Measurements from ENCODE around the gene FBXW7. TPM values are rescaled to one million over a fixed set of nuclear protein-coding genes. Genes with fewer than 3 reads are reported as not detected.
A peak's percentile ranks its signal among the peaks of the same experiment; 100 is the strongest.

FBXW7 gene
- total RNA-seq, 1 donor, result 15.9 TPM

GRCh38 chr4:152478461-152479237, 57.2 kb downstream of the FBXW7 start:
- no peak for DNase-seq (ENCODE audit: low read depth in 2 of 3, low spot score in 2 of 3)

DNA sequence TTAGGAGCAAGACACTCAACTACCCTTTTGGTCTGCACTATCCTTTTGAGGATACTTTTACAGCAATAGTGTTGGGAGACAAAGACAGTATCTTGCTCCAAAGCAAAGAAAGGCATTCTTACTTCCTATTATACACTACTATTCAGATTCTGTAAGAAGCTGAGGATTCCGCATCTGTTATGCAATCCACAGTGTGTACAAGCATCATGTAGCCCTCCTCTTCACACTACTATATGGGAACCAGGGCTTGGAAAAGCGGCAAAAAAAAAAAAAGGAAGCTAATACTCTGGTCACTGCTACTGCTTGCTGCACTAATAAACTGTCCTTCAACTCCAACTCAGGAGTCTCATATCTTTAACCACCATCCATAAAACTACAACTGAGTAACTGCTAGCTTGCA, 59.1 kb downstream of the FBXW7 start:
- DNase-seq (ENCODE audit: low read depth in 2 of 3, low spot score in 2 of 3), result no peak

DNA sequence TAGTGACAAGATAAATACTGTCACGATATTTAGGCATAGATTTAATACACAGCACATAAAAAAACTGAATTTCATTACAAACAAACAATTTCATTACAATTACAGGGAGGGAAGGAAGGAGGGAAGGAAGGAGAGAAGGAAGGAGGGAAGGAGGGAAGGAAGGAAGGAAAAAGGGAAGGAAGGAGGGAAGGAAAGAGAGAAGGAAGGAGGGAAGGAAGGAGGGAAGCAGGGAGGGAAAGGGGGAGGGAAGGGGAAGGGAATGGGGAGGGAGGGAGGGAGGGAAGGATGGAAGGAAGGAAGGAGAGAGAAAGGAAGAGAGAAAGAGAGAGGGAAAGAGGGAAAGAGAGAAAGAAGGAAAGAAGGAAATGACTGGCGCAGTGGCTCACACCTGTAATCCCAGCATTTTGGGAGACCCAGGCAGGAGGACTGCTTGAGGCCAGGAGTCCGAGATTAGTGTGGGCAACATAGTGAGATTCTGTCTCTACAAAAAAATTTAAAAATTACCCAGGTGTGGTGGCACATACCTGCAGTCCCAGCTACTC, 64.6 kb downstream of the FBXW7 start:
- no peak for DNase-seq (ENCODE audit: low read depth in 2 of 3, low spot score in 2 of 3)

DNA sequence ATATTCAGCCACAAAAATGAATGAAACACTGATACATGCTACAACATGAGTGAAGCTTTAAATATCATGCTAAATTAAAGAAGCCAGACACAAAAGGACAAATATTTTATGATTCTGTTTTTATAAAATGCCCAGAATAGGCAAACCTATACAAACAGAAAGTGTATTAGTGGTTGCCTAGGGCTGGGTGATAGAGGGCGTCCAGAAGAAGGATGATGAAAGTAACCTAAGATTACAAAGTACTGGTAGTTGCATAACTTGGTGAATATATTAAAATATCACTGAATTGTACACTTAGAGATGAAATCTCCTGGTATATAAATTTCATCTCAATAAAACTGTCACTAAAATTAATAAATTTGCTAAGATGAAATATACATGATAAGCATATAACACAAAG, 67.5 kb downstream of the FBXW7 start:
- DNase-seq (ENCODE audit: low read depth in 2 of 3, low spot score in 2 of 3), result no peak

DNA sequence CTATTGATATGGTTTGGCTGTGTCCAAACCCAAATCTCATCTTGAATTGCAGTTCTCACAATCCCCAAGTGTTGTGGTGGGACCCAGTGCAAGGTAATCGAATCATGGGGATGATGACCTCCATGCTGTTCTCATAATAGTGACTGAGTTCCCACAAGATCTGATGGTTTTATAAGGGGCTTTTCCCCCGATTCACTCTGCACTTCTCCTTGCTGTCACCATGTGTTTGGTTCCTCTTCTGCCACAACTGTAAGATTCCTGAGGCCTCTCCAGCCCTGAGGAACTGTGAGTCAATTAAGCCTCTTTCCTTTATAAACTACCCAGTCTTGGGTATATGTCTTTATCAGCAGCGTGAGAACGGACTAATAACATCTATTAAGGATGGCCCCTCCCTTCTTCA, 68.8 kb downstream of the FBXW7 start:
- DNase-seq (ENCODE audit: low read depth in 2 of 3, low spot score in 2 of 3), result no peak

- DNase-seq (ENCODE audit: low read depth in 2 of 3, low spot score in 2 of 3), result peak in 1 of 3 donors; percentile 33
These were observed 71.7 kb downstream of the FBXW7 start for GRCh38 chr4:152464030-152464823.

DNA sequence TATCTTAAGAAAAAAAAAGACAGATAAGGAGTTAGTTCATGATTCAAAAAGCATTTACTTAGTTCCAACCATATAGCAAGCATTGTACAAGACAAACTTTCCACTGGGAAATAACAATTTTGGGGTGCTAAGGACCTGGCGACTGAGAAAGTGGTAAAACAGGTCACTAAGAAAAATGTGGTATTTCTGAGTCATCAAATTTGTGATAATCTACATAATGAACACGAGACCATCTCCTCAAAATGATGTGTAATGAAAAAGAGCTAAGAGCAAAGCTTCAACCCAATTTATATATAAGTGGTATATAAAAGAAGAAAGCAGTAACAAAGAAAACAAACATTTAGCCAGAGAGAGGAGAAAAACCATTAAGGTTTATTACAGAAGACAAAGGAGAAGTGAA, 72.3 kb downstream of the FBXW7 start:
- no peak for DNase-seq (ENCODE audit: low read depth in 2 of 3, low spot score in 2 of 3)

- DNase-seq (ENCODE audit: low read depth in 2 of 3, low spot score in 2 of 3), result no peak
These were observed 73.2 kb downstream of the FBXW7 start for GRCh38 chr4:152462695-152463094.

DNA sequence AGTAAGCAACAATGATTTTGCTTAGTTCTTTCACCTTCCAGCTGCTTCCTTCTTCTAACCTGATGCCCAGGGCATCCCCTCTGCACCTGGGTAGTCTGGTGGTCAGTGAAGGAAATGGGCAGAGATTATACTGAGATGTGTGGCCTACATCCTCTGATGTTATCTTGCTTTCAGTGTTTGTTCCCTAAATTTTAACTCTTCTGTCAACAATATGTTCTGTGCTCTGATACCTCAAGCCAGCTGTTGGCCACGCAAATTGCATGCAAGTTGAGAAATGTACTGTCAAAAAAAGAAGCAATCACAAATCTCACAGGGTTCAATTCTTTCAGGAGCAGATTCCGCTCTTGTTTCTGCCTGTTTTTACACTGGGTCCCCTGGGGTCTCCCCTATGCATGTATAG, 73.8 kb downstream of the FBXW7 start:
- peak in 2 of 3 donors; percentile 47 to 87 for DNase-seq (ENCODE audit: low read depth in 2 of 3, low spot score in 2 of 3)

DNA sequence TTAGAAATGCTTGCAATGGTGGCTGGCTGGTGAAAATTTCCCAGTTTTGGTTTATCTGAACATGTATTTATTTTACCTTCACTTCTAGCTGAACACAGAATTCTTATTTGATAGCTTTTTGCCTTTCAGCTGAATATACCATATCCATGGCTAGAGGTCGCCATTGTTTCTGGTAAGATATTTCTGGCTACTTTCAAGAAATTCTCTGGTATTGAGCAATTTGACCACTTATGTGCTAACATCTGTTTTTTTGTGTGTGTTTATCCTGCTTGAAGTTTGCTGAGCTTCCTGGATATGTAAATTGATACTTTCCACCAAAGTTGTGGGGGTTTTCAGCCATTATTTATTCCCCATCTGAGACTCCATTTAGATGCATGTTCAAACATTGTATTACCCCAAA, 75.4 kb downstream of the FBXW7 start:
- DNase-seq (ENCODE audit: low read depth in 2 of 3, low spot score in 2 of 3), result peak in 1 of 3 donors; percentile 35

DNA sequence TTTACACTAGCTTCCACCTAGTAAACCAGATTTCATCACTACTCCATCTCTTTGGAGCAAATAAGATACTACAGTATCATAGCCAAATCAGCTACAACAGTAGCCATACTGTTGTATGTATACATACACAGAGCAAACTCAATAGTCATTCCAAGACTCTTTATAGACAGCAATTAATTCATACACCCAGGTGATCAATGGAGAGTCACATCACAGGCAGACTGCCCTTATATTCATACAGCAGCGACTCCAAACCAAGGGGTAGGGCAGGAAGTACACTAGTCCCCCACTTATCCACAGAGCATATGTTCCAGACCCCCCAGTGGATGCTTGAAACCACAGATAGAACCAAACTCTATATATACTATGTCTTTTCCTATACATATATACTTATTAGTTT, 76.6 kb downstream of the FBXW7 start:
- no peak for DNase-seq (ENCODE audit: low read depth in 2 of 3, low spot score in 2 of 3)

DNA sequence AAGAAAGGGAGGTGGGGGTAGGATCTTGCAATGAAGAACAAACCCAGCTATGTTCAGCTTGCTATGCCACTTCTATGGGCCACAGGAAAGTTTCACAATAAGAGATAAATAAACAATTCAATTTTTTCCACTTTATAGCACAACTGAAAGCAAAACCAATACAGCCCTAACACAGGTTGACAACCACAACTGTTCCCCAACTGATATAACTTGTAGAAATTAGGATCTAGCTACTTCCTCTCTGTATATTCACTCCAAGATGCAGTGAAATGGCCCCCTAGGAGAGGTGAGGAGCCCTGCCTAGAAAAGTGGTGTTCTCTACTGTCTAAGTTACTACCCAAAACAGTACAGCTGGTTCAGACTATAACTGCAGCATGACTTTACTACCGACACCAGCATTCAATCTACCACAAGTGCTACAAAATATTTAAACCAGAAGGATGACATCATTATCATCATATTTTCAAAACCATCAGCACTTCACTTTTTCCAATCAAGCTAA, 77.0 kb downstream of the FBXW7 start:
- peak in 1 of 3 donors; percentile 42 for DNase-seq (ENCODE audit: low read depth in 2 of 3, low spot score in 2 of 3)

- DNase-seq (ENCODE audit: low read depth in 2 of 3, low spot score in 2 of 3), result no peak
These were observed 79.3 kb downstream of the FBXW7 start for GRCh38 chr4:152456609-152457008.

DNA sequence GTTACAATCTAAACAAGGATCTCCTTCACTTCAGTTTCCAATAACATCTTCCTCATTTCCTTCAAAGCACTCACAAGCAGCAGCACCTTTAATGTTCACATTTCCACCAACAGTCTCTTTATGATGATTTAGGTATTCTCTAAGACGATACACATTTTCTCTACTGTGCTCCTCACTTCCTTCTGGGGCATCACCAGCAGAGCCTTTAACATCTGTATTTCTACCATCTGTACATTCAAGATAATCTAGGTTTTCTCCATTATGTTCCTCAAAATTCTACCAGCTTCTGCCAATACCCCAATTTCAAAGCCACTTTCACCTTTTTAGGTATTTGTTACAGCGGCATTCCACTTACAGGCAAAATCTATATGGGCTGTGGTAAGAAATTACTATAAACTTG, 80.6 kb downstream of the FBXW7 start:
- DNase-seq (ENCODE audit: low read depth in 2 of 3, low spot score in 2 of 3), result peak in 1 of 3 donors; percentile 55

DNA sequence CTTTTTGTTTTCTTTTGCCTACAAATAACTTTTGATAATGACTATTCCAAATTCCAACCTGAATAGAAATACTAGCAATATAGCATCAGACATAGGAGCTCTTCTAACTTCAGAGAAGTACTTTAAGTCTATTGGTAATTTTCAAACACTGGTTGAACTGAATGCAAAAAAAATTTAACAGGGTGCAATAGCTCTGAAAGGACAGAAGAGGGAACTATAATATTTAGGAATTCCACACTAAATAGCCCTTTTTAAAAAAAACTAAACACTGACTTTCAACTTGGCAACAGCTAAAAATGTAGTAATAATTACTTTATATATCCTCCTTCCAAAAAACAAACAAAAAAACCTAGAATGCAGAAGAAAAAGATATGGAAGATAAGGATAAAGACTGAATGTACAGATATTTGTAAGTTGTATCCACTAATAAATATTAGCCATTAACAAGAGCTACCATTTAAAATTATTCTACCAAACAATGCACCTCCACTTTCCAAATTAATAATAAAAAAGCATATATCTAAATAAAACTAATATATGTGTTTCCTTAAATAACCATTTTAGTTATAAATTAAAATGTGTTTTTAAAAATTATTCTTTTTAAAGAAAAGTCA, 81.4 kb downstream of the FBXW7 start:
- DNase-seq (ENCODE audit: low read depth in 2 of 3, low spot score in 2 of 3), result peak in 1 of 3 donors; percentile 51

DNA sequence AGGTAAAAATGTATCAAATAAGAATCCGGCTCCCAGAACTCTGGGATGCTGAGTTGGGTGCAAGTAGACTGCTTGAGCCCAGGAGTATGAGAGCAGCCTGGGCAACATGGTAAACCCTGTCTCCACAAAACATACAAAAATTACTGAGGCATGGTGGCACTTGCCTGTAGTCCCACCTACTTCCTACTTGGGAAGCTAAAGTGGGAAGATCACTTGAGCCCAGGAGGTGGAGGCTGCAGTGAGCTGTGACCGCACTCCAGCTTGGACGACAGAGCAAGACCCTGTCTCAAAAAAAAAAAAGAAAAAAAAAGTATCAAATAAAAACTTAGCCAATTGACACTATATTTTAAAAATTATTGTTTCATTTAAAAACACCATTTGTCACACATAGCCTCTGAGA, 84.4 kb downstream of the FBXW7 start:
- DNase-seq (ENCODE audit: low read depth in 2 of 3, low spot score in 2 of 3), result no peak

DNA sequence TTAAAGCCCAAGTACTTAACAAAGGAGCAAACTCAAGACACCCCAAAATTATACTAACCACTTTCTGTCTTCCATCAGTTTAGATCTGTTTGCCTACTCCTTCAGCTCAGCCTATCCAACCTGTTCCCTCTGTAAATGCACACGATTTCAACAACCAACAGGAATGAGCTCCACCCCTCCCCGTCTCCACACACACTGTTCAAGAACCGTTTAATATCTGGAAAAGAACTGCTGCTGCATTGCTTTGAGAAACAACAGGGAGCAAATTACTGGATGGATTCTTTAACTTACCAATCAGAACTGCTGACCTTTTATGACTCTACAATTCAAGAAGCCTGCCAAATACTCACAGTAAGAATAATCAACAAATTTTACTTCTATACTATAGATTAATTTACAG, 87.0 kb downstream of the FBXW7 start:
- no peak for DNase-seq (ENCODE audit: low read depth in 2 of 3, low spot score in 2 of 3)

- DNase-seq (ENCODE audit: low read depth in 2 of 3, low spot score in 2 of 3), result no peak
These were observed 87.7 kb downstream of the FBXW7 start for GRCh38 chr4:152448038-152448707.

DNA sequence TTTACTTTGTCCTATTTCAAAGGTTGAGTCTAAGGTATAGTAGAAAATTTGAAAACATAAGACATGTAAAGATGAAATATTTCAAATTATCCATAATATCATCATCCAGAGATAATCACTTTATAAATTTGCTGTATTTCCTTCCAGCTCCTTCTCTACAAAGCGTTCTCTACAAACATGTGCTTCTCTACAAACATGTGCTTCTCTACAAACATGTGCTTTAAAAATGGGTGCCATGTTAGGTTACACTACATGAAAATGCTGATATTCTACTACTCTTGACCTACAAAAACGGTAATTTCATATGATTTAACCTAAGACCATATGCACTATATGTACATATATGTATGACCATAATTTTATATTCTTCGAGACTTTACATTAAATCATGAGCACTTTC, 92.0 kb downstream of the FBXW7 start:
- no peak for DNase-seq (ENCODE audit: low read depth in 2 of 3, low spot score in 2 of 3)

GRCh38 chr4:152437561-152437960, 98.3 kb downstream of the FBXW7 start:
- DNase-seq (ENCODE audit: low read depth in 2 of 3, low spot score in 2 of 3), result no peak

- no peak for DNase-seq (ENCODE audit: low read depth in 2 of 3, low spot score in 2 of 3)
These were observed 99.5 kb downstream of the FBXW7 start for GRCh38 chr4:152436384-152436783.

All from hematopoietic multipotent progenitor cell (in vitro differentiated cells).